ENCODE results near the gene ABCA2.
A peak's percentile ranks its signal among the peaks of the same experiment; 100 is the strongest.

The ABCA2 gene

DNA sequence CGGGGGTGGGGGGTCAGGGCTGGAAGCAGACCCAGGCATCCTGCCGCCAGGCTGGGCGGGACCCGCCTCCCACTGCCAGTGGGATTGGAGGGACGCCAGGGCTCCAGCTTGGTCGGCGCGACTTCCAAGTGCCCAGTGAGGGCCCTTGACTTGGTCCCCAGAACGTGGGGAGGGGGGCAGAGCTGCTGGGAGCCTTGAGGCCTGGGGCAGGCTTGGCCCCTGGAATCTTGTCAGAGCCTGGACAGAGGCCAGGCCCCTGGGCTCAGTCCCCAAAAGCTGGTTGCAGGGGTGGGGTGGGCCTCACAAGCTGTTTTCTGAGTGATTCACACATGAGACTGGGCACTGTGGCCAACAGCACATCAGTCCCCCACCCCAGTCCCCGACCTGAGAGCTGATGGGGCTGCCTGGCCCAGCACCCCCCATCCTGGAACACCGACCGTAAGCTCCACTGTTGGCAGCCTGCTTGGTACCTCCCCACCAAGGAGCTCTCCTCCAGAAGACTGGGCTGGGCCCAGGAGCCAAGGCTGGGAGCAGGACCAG is 32.2 kb downstream of the ABCA2 start:
- peak; percentile 12 to 48 for DNase-seq (ENCODE audit: low read depth in 2 of 2)
- H3K4me3 ChIP-seq (replicated peaks in 1 of 2; ENCODE audit: low read depth in 2 of 2, low read length in 2 of 2) = no peak overlapping the region
- TF ChIP-seq, protein P1, sequence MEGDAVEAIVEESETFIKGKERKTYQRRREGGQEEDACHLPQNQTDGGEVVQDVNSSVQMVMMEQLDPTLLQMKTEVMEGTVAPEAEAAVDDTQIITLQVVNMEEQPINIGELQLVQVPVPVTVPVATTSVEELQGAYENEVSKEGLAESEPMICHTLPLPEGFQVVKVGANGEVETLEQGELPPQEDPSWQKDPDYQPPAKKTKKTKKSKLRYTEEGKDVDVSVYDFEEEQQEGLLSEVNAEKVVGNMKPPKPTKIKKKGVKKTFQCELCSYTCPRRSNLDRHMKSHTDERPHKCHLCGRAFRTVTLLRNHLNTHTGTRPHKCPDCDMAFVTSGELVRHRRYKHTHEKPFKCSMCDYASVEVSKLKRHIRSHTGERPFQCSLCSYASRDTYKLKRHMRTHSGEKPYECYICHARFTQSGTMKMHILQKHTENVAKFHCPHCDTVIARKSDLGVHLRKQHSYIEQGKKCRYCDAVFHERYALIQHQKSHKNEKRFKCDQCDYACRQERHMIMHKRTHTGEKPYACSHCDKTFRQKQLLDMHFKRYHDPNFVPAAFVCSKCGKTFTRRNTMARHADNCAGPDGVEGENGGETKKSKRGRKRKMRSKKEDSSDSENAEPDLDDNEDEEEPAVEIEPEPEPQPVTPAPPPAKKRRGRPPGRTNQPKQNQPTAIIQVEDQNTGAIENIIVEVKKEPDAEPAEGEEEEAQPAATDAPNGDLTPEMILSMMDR (IDR thresholded peaks at IDR 0.05; ENCODE audit: low read depth, low read length) = no peak

DNA sequence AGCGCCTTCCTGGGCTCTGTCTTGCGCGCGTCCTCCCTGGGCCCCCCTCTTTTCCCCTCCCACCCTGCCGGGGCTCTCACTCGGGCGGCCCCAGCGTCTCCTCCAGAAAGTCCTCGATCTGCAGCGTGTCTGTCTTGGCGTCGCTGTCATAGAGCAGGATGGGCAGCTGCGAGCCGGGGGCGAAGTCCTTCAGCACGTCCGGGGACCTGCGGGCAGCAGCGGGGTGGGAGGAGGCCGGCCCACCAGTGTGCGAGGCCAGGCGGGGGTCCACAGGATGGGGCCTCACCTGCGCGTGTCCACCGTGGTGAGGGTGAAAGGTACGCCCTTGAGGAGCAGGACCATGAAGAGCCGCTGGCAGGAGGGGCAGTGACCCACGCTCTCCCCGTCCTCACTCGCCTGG is 32.7 kb downstream of the ABCA2 start:
- no peak for DNase-seq (ENCODE audit: low read depth in 2 of 2)
- no peak overlapping the region for H3K4me3 ChIP-seq (replicated peaks in 1 of 2; ENCODE audit: low read depth in 2 of 2, low read length in 2 of 2)
- TF ChIP-seq, protein P1 (IDR thresholded peaks at IDR 0.05; ENCODE audit: low read depth, low read length) = no peak

DNA sequence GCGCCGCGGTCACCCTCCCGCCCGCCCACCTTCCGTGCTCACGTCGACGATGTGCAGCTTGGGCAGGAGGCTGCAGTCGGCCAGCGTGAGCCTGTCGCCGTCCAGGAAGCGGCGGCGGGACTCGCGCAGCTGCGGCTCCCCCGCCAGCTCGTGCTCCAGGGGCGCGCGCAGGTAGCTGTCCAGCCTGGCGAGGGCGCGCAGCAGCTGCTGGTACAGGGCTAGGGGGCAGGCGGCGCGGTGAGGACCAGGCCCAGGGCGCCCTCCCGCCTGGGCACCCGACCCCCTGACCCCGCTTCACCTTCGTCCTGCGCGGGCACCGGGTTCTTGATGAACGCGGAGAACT is 33.2 kb downstream of the ABCA2 start:
- no peak for DNase-seq (ENCODE audit: low read depth in 2 of 2)
- H3K4me3 ChIP-seq (replicated peaks in 1 of 2; ENCODE audit: low read depth in 2 of 2, low read length in 2 of 2) = no peak overlapping the region
- TF ChIP-seq, protein P1 (IDR thresholded peaks at IDR 0.05; ENCODE audit: low read depth, low read length) = no peak

DNA sequence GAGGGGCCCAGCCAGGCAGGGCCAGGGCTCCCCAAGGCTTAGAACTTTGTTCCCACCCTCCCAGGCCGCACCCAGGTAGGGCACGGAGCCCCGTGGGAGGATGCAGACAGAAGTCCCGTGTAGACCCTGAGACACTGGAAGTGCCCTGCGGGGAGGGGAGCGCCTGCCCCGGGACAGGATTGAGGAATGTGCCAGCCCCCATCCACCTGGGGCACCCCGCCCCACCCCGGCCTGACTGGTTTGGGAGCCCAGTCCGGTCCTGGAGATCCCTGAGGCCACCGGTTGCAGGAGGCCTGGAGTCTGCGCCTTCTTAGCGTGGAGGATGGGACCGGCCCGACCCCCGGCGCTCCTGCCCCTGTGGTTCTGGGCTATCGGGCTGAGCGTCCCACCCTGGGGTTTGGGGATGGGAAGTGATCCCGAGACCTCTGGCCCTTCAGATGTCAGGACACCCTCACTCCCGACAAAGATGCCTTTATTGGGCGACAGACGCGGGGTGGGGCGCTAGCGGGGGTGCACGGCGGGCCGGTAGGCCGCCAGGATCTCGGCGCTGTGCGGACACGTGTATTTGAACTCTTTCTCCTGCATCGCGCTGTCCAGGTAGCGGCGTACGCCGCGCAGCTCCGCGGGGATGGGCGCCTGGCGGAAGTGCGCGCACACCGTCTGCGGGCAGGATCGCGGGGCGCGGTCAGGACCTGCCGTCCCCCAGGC is 33.7 kb downstream of the ABCA2 start:
- TF ChIP-seq, protein P1 (IDR thresholded peaks at IDR 0.05; ENCODE audit: low read depth, low read length) = no peak
- H3K4me3 ChIP-seq (replicated peaks in 1 of 2; ENCODE audit: low read depth in 2 of 2, low read length in 2 of 2) = no peak overlapping the region
- no peak for DNase-seq (ENCODE audit: low read depth in 2 of 2)

DNA sequence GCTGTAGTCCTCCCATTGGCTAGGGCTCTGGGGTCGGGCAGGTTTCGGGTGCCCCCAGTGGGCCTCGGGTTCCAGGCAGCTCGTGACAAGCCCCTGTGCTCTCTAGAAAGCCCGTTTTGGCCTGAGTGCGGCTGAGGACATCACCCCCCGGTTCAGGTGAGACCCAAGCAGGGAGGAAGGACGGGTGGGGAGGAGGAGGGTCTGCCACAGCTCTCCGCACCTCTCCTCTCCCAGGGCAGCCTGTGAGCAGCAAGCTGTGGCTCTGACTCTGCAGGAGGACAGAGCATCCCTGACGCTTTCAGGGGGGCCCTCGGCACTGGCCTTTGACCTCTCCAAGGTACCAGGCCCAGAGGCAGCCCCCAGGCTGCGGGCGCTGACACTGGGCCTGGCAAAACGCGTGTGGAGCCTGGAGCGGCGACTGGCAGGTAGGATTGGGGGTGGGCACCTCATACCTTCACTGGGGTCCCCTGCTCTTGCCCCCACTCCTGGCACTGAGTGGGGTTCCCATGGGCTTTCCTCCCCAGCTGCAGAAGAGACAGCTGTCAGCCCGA is 35.1 kb downstream of the ABCA2 start:
- peak overlapping the region; percentile 71 to 73 for H3K4me3 ChIP-seq (replicated peaks in 1 of 2; ENCODE audit: low read depth in 2 of 2, low read length in 2 of 2)
- no peak for DNase-seq (ENCODE audit: low read depth in 2 of 2)
- TF ChIP-seq, protein P1 (IDR thresholded peaks at IDR 0.05; ENCODE audit: low read depth, low read length) = no peak

DNA sequence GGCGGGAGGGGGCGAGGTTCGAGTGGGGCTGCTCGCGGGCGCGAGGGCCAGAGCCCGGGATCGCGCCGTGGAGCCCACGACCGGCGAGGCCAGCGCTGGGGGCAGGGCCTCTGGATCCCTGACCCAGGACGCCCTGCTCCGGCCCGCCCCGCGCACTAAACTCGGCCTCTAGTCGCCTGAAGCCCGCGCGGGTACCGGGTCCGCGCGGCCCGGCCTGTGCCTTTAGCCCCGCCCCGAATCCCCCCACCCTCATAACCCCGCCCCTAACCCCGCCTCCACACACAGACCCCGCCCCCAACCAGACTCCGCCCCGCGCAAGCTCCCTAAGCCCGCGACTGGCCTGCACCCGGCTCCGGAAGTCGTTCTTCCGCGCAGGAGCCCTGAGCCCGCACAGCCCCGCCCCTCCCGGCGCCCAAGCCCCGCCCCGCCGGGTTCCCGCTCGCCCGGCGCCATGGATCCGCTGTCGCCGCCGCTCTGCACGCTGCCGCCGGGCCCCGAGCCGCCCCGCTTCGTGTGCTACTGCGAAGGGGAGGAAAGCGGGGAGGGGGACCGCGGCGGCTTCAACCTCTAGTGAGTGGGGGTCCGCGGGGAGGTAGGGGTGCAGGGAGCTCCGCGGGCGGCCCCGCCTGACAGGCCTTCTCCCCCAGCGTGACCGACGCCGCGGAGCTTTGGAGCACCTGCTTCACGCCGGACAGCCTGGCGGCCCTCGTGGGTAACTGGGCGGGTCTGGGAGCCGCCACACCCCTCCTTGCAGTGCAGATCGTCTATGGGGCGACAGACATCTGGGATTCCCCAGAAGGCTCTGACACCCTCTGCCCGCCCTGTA is 35.8 kb downstream of the ABCA2 start, which contains the start of gene PAXX:
TSS of gene PAXX (plus strand) at position 430 of the 826 bp plus-strand sequence. CDS start at position 452, 22 bp downstream.
- H3K4me3 ChIP-seq (replicated peaks in 1 of 2; ENCODE audit: low read depth in 2 of 2, low read length in 2 of 2) = peak within 1 kb of the TSS; percentile 71 to 73
- DNase-seq (ENCODE audit: low read depth in 2 of 2) = peak; percentile 88 to 94
- TF ChIP-seq, protein P1 (IDR thresholded peaks at IDR 0.05; ENCODE audit: low read depth, low read length) = no peak

Measured in cardiac fibroblast (primary cell).